Measurements from ENCODE around the gene ITGA8.

ITGA8 gene

DNA sequence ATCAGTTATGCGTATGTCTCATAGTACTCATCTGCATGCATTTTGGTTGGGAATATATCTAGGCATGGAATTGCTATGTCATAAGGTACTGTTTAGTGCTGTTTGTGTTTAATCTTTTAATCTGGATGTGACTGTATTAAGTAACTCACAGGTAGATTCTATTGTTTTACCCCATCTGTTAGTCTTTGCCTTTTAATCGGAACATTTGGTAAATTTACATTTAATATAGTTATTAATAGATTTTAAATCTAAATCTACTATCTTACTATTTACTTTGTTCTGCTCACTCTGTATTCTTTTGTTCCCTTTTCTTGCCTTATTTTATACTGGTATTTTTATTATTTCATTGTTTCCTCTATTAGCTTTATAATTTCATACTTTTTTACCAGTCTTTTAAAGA lies 10.6 kb upstream of the ITGA8 start:
- DNase-seq: no peak

- DNase-seq: no peak
These were observed 10.2 kb upstream of the ITGA8 start for GRCh38 chr10:15729890-15730289.

DNA sequence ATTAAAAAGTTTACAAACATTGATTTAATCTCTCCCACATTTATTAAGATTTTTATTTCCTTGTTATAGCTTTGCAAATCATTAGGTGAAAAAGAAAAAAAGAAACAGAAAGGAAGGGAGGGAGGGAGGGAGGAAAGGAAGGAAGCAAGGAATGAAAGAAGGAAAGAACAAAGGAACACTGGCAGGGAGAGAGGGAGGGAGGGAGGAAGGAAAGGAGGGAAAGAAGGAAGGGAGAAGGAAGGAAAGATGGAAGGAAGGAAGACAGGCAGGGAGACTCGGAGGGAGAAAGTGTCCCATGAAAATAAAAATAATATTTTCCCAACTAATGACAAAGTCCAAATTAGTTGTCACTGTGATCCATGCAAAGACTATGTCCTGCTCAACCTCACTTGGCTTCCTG lies 6.3 kb upstream of the ITGA8 start:
- DNase-seq: no peak

GRCh38 chr10:15725603-15726002 lies 5.9 kb upstream of the ITGA8 start:
- DNase-seq: no peak

DNA sequence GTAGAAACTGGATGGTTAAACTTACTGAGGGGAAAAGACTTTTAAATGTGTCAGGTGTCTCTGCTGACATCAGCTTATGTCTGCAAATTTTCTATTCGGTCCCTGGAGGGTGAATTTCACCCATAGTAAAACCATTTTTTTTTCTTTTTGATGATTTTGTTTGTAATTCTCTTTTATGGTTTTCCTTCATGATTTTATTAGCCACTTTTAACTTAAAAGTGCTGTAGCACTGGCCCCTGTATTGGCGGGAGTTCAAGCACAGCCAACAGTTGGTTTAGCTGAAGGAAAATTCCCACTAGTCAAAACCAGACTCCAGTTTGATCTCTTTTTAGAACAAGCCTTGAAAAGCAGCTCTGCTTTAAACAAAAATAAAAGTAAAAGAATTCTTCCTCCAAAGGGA lies 5.0 kb upstream of the ITGA8 start:
- DNase-seq: no peak

DNA sequence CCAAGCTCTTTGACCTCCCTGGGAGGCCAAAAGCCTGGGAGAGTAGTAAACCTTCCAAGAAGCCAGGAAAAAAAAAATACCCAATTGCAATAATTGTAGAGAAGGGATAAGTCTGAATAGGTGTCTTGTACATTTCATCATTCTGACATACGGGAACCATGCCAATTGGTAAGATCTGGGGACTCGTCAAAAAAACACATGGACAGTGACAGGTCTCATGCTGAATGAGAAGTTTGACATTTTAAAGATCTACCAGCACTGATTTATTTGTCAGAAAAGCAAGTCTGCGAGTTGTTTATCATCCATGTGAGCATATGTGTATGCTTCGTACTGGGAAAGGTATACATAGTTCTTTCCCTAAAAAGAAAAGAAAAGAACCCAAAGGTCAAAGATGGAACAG lies 4.1 kb upstream of the ITGA8 start:
- no peak for DNase-seq

DNA sequence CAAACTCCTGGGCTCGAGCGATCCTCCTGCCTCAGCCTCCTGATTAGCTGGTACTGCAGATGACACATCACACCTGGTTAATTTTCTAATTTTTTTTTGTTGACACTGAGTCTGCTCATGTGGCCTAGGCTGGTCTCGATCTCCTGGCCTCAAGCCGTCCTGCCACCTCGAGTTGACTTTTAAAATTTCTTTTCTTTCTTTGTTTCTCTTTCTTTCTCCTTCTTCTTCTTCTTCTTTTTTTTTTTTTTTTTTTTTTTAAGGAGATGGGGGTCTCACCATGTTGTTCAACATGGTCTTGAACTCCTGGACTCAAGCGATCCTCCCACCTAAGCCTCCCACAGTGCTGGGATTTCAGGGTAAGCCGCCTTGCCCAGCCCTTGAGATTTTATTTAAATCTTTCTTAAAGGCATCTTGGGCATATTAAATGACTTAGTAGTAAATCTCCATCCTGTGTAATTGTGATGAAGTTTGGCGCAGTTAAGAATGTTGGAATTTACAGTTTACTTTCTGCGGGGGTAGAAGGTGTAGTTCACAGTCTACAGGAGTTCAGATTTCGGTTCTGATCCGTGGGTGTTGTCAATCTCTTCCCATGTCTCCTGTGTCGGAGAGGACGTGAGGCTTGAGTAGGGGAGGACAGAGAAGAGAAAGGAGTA lies 1.0 kb upstream of the ITGA8 start:
- DNase-seq: no peak

GRCh38 chr10:15719049-15719898 lies 448 bp downstream of the ITGA8 start:
- no peak for DNase-seq

GRCh38 chr10:15718694-15719048 lies 1.1 kb downstream of the ITGA8 start:
- no peak for DNase-seq

DNA sequence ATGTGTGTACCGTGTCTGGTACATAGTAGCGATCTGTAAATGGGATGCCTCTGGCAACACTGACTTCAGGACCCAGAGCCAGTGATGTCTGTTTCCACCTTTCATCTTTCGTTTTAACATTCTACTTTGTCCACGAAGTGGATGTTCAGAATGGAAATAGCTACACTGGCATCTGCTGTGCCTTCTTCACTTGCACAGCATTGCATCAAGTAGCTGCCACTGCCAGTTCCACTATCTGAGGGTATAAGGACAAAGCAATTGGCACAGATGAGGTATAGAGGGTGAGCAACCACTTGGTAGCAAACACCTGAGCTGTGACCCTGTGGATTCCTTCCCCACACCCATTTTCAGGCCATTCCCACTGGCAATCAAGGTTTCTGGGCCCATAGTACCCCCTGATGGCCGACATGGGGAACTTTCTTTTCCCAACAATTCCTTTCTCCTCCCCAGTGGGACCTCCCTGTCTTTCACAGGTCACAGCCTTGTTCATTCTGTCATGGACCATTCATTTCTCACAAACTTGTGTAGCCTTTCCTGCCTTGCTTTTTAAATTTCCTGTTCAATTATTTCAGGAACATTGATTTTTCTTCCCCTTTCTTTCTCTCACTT lies 4.0 kb downstream of the ITGA8 start:
- DNase-seq: no peak

DNA sequence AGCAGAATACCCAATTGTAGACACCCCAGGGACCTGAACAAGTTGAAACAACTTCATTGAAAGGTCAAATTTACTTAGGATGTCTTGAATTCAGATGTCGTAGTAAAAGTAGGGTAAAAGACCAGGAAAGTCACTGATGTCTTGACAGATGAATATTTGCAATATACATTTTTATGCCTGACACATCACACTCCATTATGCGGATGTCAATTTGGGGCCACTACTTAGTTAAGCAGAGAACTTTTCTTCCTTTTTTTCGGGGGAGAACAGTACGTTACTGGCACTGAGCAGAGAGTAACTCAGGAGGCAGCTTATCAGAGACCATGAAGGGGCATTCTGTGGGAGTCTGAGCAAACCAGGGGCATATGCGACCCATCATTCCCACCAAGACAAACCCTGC lies 4.9 kb downstream of the ITGA8 start:
- no peak for DNase-seq

DNA sequence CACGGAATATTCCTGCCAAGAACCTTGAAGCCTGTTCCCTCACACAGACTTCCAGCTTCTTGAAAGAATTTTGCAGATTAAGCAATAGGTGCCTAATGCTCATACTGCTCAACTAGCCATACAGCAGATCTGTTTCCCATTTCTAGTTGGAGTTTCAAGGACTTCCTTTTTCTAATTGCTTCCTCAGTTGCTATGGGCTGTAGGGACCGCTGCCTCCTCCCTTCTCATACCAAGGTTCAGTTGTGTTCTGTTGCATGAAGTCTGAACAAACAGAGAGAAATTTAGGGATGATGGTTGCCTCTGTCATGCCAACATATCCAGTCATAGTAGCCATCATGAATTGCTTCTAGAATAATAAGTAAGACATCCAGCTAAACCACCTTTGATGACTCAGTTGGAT lies 6.8 kb downstream of the ITGA8 start:
- DNase-seq: no peak

DNA sequence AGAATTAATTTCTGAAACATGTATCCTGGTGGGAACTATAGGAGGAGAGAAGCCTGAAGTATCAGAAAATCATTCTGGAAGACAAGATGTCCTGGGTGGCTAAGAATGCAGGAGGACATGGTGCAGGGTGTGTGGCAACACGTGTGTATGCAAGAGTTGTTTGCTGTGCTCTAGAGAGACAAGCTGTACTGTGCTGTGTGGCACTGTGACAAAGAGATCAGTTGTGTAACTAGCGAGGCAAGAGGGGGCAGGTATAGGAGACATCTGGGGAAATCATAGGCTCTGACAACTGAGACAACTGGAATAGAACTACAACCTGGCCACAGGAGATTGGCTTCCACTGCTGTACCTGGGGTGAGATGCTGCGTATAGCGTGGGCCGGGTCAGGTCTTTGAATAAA lies 9.3 kb downstream of the ITGA8 start:
- no peak for DNase-seq

GRCh38 chr10:15705298-15705697 lies 14.4 kb downstream of the ITGA8 start:
- no peak for DNase-seq

GRCh38 chr10:15704581-15704968 lies 15.1 kb downstream of the ITGA8 start:
- DNase-seq: no peak

DNA sequence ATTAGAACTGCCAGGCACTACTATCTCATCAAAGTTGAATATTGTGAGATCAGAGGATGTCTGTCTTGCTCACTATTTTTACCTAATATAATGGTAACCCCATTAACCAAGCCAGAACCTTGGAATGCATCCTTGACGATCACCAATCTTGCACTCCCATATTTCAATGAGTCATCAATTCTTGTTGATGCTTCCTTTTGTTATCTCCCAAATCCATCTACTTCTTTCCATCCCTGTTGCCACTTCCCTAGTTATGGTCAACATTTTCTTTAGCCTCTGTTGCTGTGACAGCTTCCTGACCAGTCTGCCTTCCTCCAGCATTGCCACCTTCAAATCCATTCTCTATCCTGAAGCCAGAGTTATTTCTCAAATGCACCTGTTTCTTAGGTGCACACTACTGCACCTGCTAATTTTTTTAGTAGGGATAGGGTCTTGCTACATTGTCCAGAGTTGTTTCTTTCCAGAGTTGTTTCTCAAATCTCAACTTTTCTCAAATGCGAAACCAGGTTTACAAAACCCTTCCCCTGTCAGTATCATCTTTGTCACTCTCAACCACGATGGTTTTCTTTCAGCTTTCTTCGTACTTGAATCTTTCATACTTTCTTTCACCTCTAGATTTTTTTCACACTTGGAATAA lies 15.7 kb downstream of the ITGA8 start:
- DNase-seq: no peak

GRCh38 chr10:15703151-15703880 lies 16.4 kb downstream of the ITGA8 start:
- no peak for DNase-seq

DNA sequence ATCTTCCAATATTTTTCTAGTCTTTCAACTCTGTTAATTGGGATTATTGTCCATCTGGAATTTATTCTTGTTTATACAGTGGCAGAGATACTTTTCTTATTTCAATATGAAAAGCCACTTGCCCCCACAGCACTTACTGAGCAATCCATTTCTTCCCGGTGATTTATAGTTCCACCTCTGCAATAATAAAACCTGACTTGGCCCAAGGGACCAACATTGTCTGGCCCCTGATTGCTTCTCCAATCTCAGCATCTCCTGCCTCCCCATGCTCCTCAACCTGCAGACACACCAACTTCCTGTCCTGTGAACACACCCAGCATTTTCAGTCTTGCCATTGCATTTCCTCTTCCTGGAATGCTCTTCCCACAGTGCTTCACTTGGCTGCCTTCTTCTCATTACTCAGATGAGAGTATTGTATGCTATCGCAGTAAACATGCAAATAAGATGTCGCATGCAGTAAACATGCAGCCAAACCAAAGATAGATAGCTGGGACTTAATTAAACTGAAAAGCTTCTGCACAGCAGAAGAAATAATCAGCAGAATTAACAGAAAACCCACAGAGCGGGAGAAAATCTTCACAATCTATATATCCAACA lies 19.5 kb downstream of the ITGA8 start:
- no peak for DNase-seq

- DNase-seq: no peak
These were observed 23.9 kb downstream of the ITGA8 start for GRCh38 chr10:15695852-15696251.

DNA sequence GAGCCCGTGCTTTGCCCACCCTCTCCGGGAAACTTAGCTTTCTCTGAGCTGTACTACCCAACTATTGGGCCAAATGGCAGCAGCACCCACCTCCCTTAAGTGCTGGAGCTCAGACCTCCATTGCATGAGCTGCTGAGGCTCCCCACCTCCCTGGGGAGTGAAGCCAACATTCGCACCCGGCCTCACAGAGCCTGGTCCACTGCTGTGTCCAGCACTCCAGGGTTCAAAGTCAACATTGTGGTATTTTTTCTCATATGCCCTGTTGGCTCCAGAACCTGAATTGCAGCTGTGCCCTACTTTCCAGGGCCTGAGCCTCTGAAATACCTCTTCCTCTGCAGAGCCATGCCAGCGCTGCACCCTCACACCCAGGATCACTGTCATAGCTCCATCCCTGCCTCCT lies 29.7 kb downstream of the ITGA8 start:
- no peak for DNase-seq

DNA sequence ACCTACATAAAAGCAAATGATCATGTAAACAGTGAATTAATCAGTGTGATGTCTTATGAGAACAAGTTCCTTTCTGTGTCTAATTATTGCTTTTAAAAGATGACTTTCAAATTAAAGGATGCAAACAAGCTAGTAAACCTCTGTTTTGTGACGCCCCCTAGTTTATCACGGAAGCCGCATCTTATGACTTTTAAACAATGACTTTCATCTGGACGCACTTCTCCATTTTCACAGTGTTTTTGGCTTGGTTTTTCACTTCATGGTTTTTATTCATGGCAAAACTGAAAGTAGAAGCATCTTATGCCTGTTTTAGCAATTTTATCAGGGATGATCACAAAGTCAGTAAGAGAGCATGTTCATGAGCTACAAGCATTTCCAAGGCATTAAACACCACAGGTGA lies 35.0 kb downstream of the ITGA8 start:
- no peak for DNase-seq

GRCh38 chr10:15681076-15681475 lies 38.6 kb downstream of the ITGA8 start:
- no peak for DNase-seq

GRCh38 chr10:15678851-15679250 lies 40.9 kb downstream of the ITGA8 start:
- no peak for DNase-seq
